SK-N-MC (cell line): ENCODE data around the gene STXBP3.
"Not testable (repeated sequence)": the region's sequence is repeated elsewhere in the genome, so short reads cannot be mapped to it uniquely, and the experiment has no call there.

Experiments used
- DNase-seq: peaks from one replicate; pipeline ENCODE4 v3.0.0-alpha.2; 2011; ENCODE audit warnings: low read depth, low spot score
- H3K27ac ChIP-seq: fragments of 200-600 bp; sonication (generic); 2 replicates; pipeline ENCODE4 v1.5.1; 2016; ENCODE audit warnings: mixed run types
- H3K36me3 ChIP-seq: fragments of 200-600 bp; sonication (generic); 2 replicates; pipeline ENCODE4 v1.6.1; 2017; ENCODE audit warnings: antibody characterized with exemption, low read length, mixed read lengths; ENCODE audit not compliant: insufficient read depth
- H3K4me3 ChIP-seq: fragments of 200-600 bp; sonication (generic); 2 replicates; pipeline ENCODE4 v1.5.1; 2016
- H3K9ac ChIP-seq: fragments of 200-600 bp; sonication (generic); 2 replicates; pipeline ENCODE4 v1.8.0; 2017; ENCODE audit warnings: mixed run types, mixed read lengths; ENCODE audit not compliant: insufficient read length
- H3K9me3 ChIP-seq: fragments of 200-600 bp; sonication (generic); 2 replicates; pipeline ENCODE4 v1.6.1; 2017; ENCODE audit warnings: low read depth, mild to moderate bottlenecking, antibody characterized with exemption, low read length, moderate library complexity, mixed read lengths
- EZH2 ChIP-seq: fragments of 200-600 bp; sonication (generic); IDR thresholded peaks from one replicate; pipeline ENCODE4 v1.6.1; 2017; ENCODE audit warnings: antibody characterized with exemption
- FOXP2 ChIP-seq: optimal IDR thresholded peaks from 2 replicates; pipeline ENCODE3; 2011; ENCODE audit warnings: mild to moderate bottlenecking, moderate library complexity; ENCODE audit not compliant: insufficient read depth; ENCODE audit errors: extremely low read length, control extremely low read depth
- POLR2AphosphoS5 ChIP-seq: IDR thresholded peaks from 2 replicates; pipeline ENCODE4 v1.6.1; 2012; ENCODE audit warnings: mild to moderate bottlenecking, low read depth, low read length, borderline replicate concordance

Gene STXBP3, protein sequence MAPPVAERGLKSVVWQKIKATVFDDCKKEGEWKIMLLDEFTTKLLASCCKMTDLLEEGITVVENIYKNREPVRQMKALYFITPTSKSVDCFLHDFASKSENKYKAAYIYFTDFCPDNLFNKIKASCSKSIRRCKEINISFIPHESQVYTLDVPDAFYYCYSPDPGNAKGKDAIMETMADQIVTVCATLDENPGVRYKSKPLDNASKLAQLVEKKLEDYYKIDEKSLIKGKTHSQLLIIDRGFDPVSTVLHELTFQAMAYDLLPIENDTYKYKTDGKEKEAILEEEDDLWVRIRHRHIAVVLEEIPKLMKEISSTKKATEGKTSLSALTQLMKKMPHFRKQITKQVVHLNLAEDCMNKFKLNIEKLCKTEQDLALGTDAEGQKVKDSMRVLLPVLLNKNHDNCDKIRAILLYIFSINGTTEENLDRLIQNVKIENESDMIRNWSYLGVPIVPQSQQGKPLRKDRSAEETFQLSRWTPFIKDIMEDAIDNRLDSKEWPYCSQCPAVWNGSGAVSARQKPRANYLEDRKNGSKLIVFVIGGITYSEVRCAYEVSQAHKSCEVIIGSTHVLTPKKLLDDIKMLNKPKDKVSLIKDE

DNA sequence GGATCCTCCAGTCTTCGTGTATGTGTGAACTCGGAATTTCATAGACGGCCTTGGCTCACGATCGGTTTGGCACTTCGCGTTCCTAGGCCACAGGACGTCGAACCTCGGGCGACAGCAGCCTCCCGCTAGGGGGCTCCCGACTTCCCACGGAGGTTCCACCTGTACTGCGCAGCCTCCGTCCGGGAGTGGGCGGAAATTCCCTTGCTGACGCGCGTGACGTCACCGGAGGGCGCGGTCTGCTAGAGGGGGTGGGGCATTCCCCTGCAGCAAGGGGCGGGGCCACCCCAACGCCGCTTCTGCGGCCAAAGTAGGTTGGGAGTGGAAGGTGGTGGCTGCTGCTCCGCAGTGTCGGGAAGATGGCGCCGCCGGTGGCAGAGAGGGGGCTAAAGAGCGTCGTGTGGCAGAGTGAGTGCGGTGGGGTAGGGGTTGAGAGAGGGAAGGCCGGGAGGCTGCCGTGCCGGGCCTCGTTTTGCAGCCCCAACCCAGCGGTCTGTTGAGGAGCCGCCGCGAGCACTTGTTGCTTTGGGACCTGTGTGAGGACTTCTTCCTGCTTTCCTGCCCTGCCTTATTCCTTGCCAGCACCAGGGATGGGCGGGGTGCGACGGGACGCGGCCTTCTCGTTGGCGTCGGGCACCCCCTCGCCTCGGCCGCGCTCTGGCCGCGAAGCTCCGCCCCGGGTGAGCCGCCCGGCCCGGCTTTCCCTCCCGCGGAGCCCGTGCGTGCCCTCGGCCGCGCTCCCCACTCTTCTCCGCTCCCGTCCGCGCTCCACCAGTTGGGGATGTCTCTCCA, at the start of gene STXBP3:
STXBP3 (plus strand) TSS at position 293 of the 789 bp plus-strand sequence; CDS start at position 357, 64 bp downstream.
- peak; percentile 81 for TF ChIP-seq FOXP2
- peak; percentile 98 for TF ChIP-seq POLR2AphosphoS5
- no peak for TF ChIP-seq EZH2
- DNase-seq, result peak; percentile 92
- no peaks in the 10 kb centered on the region for H3K36me3 ChIP-seq
- H3K9me3 ChIP-seq, result no peaks in the 10 kb centered on the region
- H3K27ac ChIP-seq, result peak within 1 kb of the TSS; percentile 57
- peak within 1 kb of the TSS; percentile 81 for H3K4me3 ChIP-seq
- peak within 1 kb of the TSS; percentile 71 for H3K9ac ChIP-seq

DNA sequence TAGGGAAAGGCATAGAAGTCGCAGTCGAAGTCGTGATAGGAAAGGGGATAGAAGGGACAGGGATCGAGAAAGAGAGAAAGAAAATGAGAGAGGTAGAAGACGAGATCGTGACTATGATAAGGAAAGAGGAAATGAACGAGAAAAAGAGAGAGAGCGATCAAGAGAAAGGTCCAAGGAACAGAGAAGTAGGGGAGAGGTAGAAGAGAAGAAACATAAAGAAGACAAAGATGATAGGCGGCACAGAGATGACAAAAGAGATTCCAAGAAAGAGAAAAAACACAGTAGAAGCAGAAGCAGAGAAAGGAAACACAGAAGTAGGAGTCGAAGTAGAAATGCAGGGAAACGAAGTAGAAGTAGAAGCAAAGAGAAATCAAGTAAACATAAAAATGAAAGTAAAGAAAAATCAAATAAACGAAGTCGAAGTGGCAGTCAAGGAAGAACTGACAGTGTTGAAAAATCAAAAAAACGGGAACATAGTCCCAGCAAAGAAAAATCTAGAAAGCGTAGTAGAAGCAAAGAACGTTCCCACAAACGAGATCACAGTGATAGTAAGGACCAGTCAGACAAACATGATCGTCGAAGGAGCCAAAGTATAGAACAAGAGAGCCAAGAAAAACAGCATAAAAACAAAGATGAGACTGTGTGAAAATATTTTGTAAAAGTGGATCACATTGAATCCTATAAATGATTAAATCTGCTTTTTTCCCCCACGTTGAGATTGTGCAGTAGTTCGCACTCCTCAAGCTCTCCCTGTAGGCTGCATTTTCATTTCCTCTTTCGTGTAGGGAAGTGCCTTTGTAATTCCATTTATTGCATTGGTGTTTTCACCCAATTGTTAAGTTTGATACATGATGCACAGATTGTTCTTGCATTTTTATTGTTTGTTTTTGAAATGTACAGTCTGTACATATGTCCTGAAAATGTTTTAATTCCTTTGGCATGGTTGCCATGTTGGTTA, 46.8 kb upstream of the STXBP3 start:
- Histone ChIP-seq H3K9ac (no peak overlapping the region), H3K36me3 (peaks cover 71% of the 10 kb centered on the region), H3K27ac (no peak overlapping the region), H3K4me3 (no peak overlapping the region), H3K9me3 (no peaks in the 10 kb centered on the region)
- no peak for DNase-seq
- no peak for TF ChIP-seq EZH2
- no peak; the same call in 1 of the 2 replicates for TF ChIP-seq POLR2AphosphoS5
- no peak for TF ChIP-seq FOXP2

DNA sequence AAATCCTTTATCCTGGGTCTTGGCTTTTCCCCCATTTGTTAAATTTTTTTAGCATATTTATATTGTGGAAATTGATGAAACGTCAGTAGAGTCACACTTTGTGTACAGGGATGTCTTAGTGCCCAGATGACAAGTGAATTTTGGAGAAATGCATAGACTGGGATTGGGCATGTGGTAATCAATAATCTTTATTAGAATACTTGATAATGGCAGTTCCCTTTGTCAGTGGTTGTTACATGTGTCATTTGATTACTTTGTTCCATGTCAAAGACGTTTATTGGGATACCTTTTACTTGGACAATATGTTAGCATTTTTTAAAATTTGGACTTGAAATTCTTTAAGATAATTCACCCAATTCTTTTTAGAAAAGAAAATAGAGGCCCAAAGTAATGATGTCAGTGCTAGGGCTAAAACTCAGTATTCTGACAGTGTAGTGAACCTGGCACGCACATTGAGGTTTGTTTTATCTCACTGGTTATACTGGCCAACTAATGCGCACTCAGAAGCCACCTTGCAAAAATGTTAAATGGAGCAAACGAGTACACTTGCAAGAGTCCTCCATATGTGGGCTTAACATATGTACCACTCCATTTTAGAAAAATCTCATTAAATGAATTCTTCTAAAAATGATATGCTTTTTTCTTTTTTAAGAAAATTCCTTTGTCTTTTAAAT, 45.2 kb upstream of the STXBP3 start:
- H3K9ac ChIP-seq, result no peak overlapping the region
- H3K9me3 ChIP-seq, result no peaks in the 10 kb centered on the region
- no peak overlapping the region for H3K27ac ChIP-seq
- peaks cover 57% of the 10 kb centered on the region for H3K36me3 ChIP-seq
- H3K4me3 ChIP-seq, result no peak overlapping the region
- no peak for DNase-seq
- TF ChIP-seq FOXP2 (no peak), EZH2 (no peak), POLR2AphosphoS5 (no peak)

DNA sequence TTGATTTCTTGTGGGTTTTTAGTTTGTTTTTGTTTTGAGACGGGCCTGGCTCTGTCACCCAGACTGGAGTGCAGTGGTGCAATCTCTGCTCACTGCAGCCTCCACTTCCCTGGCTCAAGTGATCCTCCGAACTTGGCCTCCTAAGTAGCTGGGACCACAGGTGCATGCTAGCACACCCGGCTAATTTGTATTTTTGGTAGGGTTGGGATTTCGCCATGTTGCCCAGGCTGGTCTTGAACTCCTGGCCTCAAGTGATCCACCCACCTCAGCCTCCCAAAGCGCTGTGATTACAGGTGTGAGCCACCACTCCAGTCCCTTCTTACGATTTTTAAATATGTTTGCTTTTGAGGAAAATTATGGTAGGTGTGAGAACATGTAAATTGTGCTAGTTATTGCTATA, 44.4 kb upstream of the STXBP3 start:
- H3K9ac ChIP-seq, H3K4me3 ChIP-seq, H3K9me3 ChIP-seq, DNase-seq, H3K27ac ChIP-seq: not testable (repeated sequence)
- H3K36me3 ChIP-seq, result peaks cover 49% of the 10 kb centered on the region

DNA sequence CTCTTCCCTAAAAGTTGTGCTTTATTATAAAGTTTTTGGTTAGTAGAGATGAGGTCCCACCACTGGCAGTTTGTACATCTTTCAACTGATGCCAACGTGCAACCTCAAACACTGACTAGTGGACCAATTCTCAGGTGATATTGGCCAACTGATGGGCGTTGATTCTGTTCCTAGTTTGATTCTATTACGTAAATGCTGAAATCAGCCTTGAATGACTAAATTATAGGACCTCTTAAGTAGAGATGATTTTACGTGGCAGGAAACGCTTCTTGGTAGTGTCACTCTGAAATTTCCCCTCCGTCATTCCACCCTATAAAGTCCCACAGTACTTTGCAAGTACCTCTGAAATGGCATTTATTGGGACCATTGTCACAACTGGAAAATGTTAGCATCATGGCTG, 42.5 kb upstream of the STXBP3 start:
- Histone ChIP-seq H3K27ac (no peak overlapping the region), H3K9ac (no peak overlapping the region), H3K36me3 (peaks cover 30% of the 10 kb centered on the region), H3K4me3 (no peak overlapping the region), H3K9me3 (no peaks in the 10 kb centered on the region)
- DNase-seq, result no peak
- TF ChIP-seq FOXP2, result no peak
- TF ChIP-seq POLR2AphosphoS5, result no peak
- no peak for TF ChIP-seq EZH2

DNA sequence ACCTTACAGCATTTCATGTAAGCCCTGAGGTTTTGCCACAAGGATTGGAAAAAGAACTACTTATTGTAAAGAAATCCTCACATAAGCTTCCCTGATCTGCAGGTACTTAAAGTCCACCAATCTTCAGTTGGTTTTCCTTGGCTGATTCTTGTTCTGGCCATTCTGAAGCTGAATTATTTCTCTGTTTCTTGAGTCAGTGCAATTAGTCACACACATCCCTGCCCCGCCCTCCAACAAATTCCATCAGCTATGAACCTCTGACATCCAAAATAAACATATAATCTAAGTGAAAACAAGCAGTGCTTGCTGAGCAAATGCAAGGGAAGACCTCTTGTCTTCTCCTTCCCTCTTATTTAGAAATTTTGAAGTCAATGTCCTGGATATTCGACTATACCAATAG, 42.0 kb upstream of the STXBP3 start:
- Histone ChIP-seq H3K9me3 (no peaks in the 10 kb centered on the region), H3K27ac (no peak overlapping the region), H3K4me3 (no peak overlapping the region), H3K36me3 (peaks cover 25% of the 10 kb centered on the region), H3K9ac (no peak overlapping the region)
- TF ChIP-seq POLR2AphosphoS5 (no peak), EZH2 (no peak), FOXP2 (no peak)
- no peak for DNase-seq

DNA sequence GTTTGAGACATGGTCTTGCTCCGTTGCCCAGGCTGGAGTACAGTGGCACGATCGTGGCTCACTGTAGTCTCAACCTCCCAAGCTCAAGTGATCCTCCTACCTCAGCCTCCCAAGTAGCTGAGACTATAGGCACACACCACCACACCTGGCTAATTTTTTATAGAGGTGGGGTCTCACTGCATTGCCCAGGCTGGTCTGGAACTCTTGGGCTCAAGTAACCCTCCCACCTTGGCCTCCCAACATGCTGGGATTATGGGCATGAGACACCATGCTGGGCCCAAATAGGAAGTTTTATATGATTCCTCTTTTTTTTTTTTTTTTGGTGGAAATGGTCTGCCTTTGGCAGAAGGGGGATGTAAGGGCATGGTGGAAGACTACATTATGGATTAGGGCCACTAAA, 39.8 kb upstream of the STXBP3 start:
- no peak overlapping the region for H3K9ac ChIP-seq
- no peak overlapping the region for H3K27ac ChIP-seq
- peaks cover 3% of the 10 kb centered on the region; the same call in 1 of the 2 replicates for H3K36me3 ChIP-seq
- DNase-seq, result no peak
- no peak for TF ChIP-seq EZH2
- no peak for TF ChIP-seq POLR2AphosphoS5
- no peak for TF ChIP-seq FOXP2
- H3K9me3 ChIP-seq, result no peaks in the 10 kb centered on the region
- H3K4me3 ChIP-seq, result no peak overlapping the region
